ENCODE measurements around the gene AFDN. TPM values are rescaled to one million over a fixed set of nuclear protein-coding genes. Genes with fewer than 3 reads are reported as not detected.

AFDN gene
- polyA plus RNA-seq, 1 experiment = 20.4 TPM

DNA sequence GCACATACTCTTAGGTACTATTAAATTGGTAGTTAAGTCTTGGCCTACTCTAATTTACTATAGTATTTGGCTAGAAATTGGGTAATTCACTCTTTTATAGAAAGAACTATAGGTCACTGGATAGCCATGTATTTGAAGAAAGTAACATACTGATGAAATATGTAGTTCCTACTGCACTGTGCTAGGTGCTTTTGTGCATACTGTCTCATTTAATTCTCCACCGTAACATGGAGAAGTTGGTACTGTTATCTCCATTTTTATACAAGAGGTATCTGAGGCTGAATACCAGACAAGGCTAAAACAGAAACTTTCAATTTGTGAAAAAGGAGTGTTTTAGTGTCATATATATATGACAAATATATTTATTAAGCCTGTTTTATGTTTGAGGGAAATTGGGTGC is 29.8 kb downstream of the AFDN start:
- Histone ChIP-seq H3K36me3 (ENCODE audit: control insufficient read depth, insufficient read depth, low read length) (no peaks in the 10 kb centered on the region), H3K27me3 (ENCODE audit: control insufficient read depth, insufficient read depth, low read length) (no peaks in the 10 kb centered on the region), H3K4me3 (ENCODE audit: low read depth, low read length) (no peak overlapping the region)
- CTCF ChIA-PET = no interaction called here
- TF ChIP-seq CTCF (IDR thresholded peaks at IDR 0.05; ENCODE audit: insufficient read depth, low read depth, low read length) = no peak
- DNase-seq (ENCODE audit: low read depth) = no peak
- POLR2A ChIA-PET = no interaction called here

DNA sequence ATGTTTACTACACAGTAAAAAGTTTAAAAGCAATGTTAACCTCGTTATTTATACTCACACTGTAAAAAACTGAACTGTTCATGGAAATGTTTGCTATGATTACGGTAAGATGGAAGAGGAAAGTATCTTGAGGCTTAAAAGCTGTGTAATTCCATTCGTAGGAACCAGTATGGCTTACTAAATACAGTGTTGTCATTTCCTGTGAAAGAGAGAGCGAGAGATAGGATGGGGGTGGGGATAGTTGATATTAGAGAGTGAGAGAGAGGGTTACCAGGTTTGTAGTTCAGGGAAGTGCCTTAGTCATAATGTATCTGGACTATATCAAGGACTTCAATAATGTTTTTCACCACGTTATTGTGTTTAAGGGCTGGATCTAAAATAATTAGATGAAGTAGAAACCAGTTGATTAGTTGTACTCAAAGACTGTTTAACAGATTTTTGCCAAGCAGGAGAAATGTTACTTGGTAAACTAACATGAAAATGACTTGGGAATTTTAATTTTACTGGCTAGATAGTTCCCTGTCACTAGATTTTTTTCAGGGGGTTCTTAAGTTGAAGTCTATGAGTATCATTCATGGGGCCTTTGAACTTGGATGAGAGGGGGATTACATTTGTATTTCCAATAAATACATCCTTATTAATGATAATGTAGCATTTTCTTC is 30.4 kb downstream of the AFDN start:
- Histone ChIP-seq H3K36me3 (ENCODE audit: control insufficient read depth, insufficient read depth, low read length) (no peaks in the 10 kb centered on the region), H3K27me3 (ENCODE audit: control insufficient read depth, insufficient read depth, low read length) (no peaks in the 10 kb centered on the region), H3K4me3 (ENCODE audit: low read depth, low read length) (no peak overlapping the region)
- TF ChIP-seq CTCF (IDR thresholded peaks at IDR 0.05; ENCODE audit: insufficient read depth, low read depth, low read length) = no peak
- DNase-seq (ENCODE audit: low read depth) = no peak
- CTCF ChIA-PET = no interaction called here
- POLR2A ChIA-PET = no interaction called here

GRCh38 chr6:167858086-167858591 is 31.4 kb downstream of the AFDN start:
- no peak overlapping the region for H3K4me3 ChIP-seq (ENCODE audit: low read depth, low read length)
- no peak for TF ChIP-seq CTCF (IDR thresholded peaks at IDR 0.05; ENCODE audit: insufficient read depth, low read depth, low read length)
- H3K36me3 ChIP-seq (ENCODE audit: control insufficient read depth, insufficient read depth, low read length) = no peaks in the 10 kb centered on the region
- H3K27me3 ChIP-seq (ENCODE audit: control insufficient read depth, insufficient read depth, low read length) = no peaks in the 10 kb centered on the region
- ChIA-PET CTCF (interaction anchor here (0.7 kb wide), 1 partner anchor 215 kb away, joined by 3 read pairs; no protein-coding TSS in a partner anchor), POLR2A (no interaction called here)
- peak; percentile 18 for DNase-seq (ENCODE audit: low read depth)

DNA sequence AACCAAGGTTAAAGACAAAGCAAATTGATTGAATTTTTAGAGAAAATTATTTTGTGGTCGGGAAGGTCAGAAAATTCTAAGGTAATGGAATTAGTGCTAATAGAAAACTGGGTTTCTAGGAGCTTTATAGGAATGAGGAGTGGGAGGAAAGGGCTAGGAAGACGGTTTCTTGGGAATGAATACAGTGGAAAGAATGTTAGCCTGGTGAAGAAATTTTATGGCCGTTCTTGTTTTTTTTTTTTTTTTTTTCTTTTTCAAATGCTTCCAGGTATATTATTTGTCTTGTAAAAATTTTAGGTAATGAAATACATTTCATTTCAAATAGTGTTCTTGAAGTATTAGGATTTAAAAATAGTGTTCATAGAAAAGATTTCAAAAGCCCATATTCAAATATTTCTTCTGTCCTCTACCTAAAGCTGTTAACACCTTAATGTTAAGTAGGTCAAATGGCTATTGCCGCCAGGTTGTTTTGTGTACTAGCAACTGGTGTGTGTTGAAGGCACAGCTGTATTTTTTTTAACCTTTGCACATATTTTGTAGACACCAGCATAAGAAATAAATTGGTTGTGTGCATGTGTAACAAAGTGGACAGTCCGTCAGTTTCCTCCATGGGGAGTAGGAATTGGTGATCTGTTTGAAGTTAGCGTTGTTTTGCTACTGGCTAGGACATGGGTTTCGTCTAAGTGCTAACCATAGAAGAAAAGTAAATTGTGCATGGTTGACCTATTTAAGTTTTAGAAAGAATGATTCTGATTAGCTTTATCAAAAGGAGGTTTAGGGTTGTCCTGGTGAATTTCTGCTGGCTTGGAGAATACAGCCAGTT is 32.3 kb downstream of the AFDN start:
- H3K27me3 ChIP-seq (ENCODE audit: control insufficient read depth, insufficient read depth, low read length) = no peaks in the 10 kb centered on the region
- no peaks in the 10 kb centered on the region for H3K36me3 ChIP-seq (ENCODE audit: control insufficient read depth, insufficient read depth, low read length)
- TF ChIP-seq CTCF (IDR thresholded peaks at IDR 0.05; ENCODE audit: insufficient read depth, low read depth, low read length) = no peak
- DNase-seq (ENCODE audit: low read depth) = no peak
- ChIA-PET CTCF (interaction anchor here (0.7 to 1.1 kb wide), 3 partner anchors 15 to 216 kb away, joined by 3 to 4 read pairs (median 3); no protein-coding TSS in a partner anchor), POLR2A (interaction anchor here (0.6 kb wide), 1 partner anchor 13 kb away, joined by 3 read pairs; no protein-coding TSS in a partner anchor)
- H3K4me3 ChIP-seq (ENCODE audit: low read depth, low read length) = no peak overlapping the region

DNA sequence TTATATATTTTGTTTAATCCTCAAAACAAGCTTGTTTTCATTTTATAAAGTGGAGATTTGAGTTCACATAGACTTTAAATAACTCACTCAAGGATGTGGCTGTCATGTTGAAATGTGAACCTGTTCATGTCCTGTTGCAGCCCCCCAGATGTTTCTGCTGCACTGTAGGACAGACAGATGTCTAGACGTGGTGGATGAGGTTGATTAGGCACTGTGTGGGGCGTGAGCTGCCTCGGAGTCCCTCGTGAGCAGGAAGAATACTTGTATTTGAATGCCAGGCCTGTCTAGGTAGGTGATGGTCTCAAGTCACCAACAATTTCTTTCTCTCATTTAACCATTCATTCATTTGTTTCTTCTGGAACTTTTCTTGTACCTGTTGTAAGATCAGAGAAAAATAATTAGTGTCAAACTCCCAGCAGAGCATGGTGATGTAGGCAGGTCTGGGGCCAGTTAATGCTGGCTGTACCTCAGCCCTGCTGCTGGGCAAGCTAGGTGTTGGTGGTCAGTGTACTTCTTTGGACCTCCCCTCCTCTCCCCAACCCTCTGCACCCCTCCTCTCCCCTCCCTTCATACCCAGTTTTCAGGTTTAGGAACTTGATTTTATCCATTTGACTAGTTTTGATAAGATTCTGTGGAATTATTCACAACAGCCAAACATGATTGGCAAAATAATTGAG is 34.0 kb downstream of the AFDN start:
- POLR2A ChIA-PET = no interaction called here
- CTCF ChIA-PET = interaction anchor here (0.8 to 1.1 kb wide), 2 partner anchors 12 to 36 kb away, joined by 3 to 4 read pairs; no protein-coding TSS in a partner anchor
- no peak overlapping the region for H3K4me3 ChIP-seq (ENCODE audit: low read depth, low read length)
- no peak for DNase-seq (ENCODE audit: low read depth)
- H3K36me3 ChIP-seq (ENCODE audit: control insufficient read depth, insufficient read depth, low read length) = no peaks in the 10 kb centered on the region
- TF ChIP-seq CTCF (IDR thresholded peaks at IDR 0.05; ENCODE audit: insufficient read depth, low read depth, low read length) = no peak
- no peaks in the 10 kb centered on the region for H3K27me3 ChIP-seq (ENCODE audit: control insufficient read depth, insufficient read depth, low read length)
